Measurements from ENCODE around the gene GRK2.

GRK2 gene

GRCh38 chr11:67291481-67292381, 25.5 kb downstream of the GRK2 start:
- Histone ChIP-seq H3K4me1 (ENCODE audit: control insufficient read depth, insufficient read depth, low read length) (peaks cover 34% of the 10 kb centered on the region), H3K9ac (ENCODE audit: low read length in 2 of 2) (no peak overlapping the region), H3K36me3 (ENCODE audit: control insufficient read depth in 2 of 2, insufficient read depth in 2 of 2, low read length in 2 of 2) (peaks cover 9 to 10% of the 10 kb centered on the region in 2 donors), H3K27me3 (ENCODE audit: control insufficient read depth in 1 of 2, insufficient read depth in 2 of 2, low read length in 2 of 2) (no peaks in the 10 kb centered on the region), H3K9me3 (ENCODE audit: control insufficient read depth in 2 of 2, low read length in 2 of 2) (peaks cover 0 to 6% of the 10 kb centered on the region in 2 donors), H3K4me3 (ENCODE audit: low read length in 2 of 2) (no peak overlapping the region), H3K27ac (ENCODE audit: low read length) (no peak overlapping the region)

GRCh38 chr11:67292671-67293070, 26.4 kb downstream of the GRK2 start:
- H3K27me3 ChIP-seq (ENCODE audit: control insufficient read depth in 1 of 2, insufficient read depth in 2 of 2, low read length in 2 of 2): no peaks in the 10 kb centered on the region
- H3K4me1 ChIP-seq (ENCODE audit: control insufficient read depth, insufficient read depth, low read length): peaks cover 24% of the 10 kb centered on the region
- H3K4me3 ChIP-seq (ENCODE audit: low read length in 2 of 2): no peak overlapping the region
- H3K9ac ChIP-seq (ENCODE audit: low read length in 2 of 2): no peak overlapping the region
- no peak overlapping the region for H3K27ac ChIP-seq (ENCODE audit: low read length)
- peaks cover 9 to 10% of the 10 kb centered on the region in 2 donors for H3K36me3 ChIP-seq (ENCODE audit: control insufficient read depth in 2 of 2, insufficient read depth in 2 of 2, low read length in 2 of 2)
- H3K9me3 ChIP-seq (ENCODE audit: control insufficient read depth in 2 of 2, low read length in 2 of 2): peaks cover 0 to 6% of the 10 kb centered on the region in 2 donors

- peaks cover 9 to 10% of the 10 kb centered on the region in 2 donors for H3K36me3 ChIP-seq (ENCODE audit: control insufficient read depth in 2 of 2, insufficient read depth in 2 of 2, low read length in 2 of 2)
- H3K27ac ChIP-seq (ENCODE audit: low read length): no peak overlapping the region
Measured at GRCh38 chr11:67293090-67293489, 26.8 kb downstream of the GRK2 start.

GRCh38 chr11:67295846-67296245, 29.6 kb downstream of the GRK2 start:
- H3K27ac ChIP-seq (ENCODE audit: low read length): no peak overlapping the region
- peaks cover 0 to 6% of the 10 kb centered on the region in 2 donors for H3K9me3 ChIP-seq (ENCODE audit: control insufficient read depth in 2 of 2, low read length in 2 of 2)
- no peak overlapping the region for H3K9ac ChIP-seq (ENCODE audit: low read length in 2 of 2)
- peaks cover 22 to 32% of the 10 kb centered on the region in 2 donors for H3K36me3 ChIP-seq (ENCODE audit: control insufficient read depth in 2 of 2, insufficient read depth in 2 of 2, low read length in 2 of 2)
- H3K27me3 ChIP-seq (ENCODE audit: control insufficient read depth in 1 of 2, insufficient read depth in 2 of 2, low read length in 2 of 2): no peaks in the 10 kb centered on the region
- no peak overlapping the region for H3K4me3 ChIP-seq (ENCODE audit: low read length in 2 of 2)
- H3K4me1 ChIP-seq (ENCODE audit: control insufficient read depth, insufficient read depth, low read length): peaks cover 2% of the 10 kb centered on the region

More at GRCh38 chr11:67293090-67293489, 26.8 kb downstream of the GRK2 start:
- H3K27me3 ChIP-seq (ENCODE audit: control insufficient read depth in 1 of 2, insufficient read depth in 2 of 2, low read length in 2 of 2): no peaks in the 10 kb centered on the region
- H3K4me3 ChIP-seq (ENCODE audit: low read length in 2 of 2): no peak overlapping the region
- H3K4me1 ChIP-seq (ENCODE audit: control insufficient read depth, insufficient read depth, low read length): peaks cover 20% of the 10 kb centered on the region
- no peak overlapping the region for H3K9ac ChIP-seq (ENCODE audit: low read length in 2 of 2)
- H3K9me3 ChIP-seq (ENCODE audit: control insufficient read depth in 2 of 2, low read length in 2 of 2): peaks cover 0 to 6% of the 10 kb centered on the region in 2 donors

GRCh38 chr11:67298786-67299185, 32.5 kb downstream of the GRK2 start:
- H3K9ac ChIP-seq (ENCODE audit: low read length in 2 of 2): no peak overlapping the region
- H3K9me3 ChIP-seq (ENCODE audit: control insufficient read depth in 2 of 2, low read length in 2 of 2): peaks cover 0 to 6% of the 10 kb centered on the region in 2 donors
- no peaks in the 10 kb centered on the region for H3K27me3 ChIP-seq (ENCODE audit: control insufficient read depth in 1 of 2, insufficient read depth in 2 of 2, low read length in 2 of 2)
- H3K4me1 ChIP-seq (ENCODE audit: control insufficient read depth, insufficient read depth, low read length): peaks cover 17% of the 10 kb centered on the region
- no peak overlapping the region for H3K4me3 ChIP-seq (ENCODE audit: low read length in 2 of 2)
- H3K36me3 ChIP-seq (ENCODE audit: control insufficient read depth in 2 of 2, insufficient read depth in 2 of 2, low read length in 2 of 2): peaks cover 23 to 28% of the 10 kb centered on the region in 2 donors
- no peak overlapping the region for H3K27ac ChIP-seq (ENCODE audit: low read length)

- Histone ChIP-seq H3K4me3 (ENCODE audit: low read length in 2 of 2) (no peak overlapping the region), H3K36me3 (ENCODE audit: control insufficient read depth in 2 of 2, insufficient read depth in 2 of 2, low read length in 2 of 2) (peaks cover 23 to 28% of the 10 kb centered on the region in 2 donors), H3K4me1 (ENCODE audit: control insufficient read depth, insufficient read depth, low read length) (peaks cover 26% of the 10 kb centered on the region), H3K27me3 (ENCODE audit: control insufficient read depth in 1 of 2, insufficient read depth in 2 of 2, low read length in 2 of 2) (no peaks in the 10 kb centered on the region), H3K27ac (ENCODE audit: low read length) (no peak overlapping the region), H3K9me3 (ENCODE audit: control insufficient read depth in 2 of 2, low read length in 2 of 2) (peaks cover 0 to 6% of the 10 kb centered on the region in 2 donors), H3K9ac (ENCODE audit: low read length in 2 of 2) (no peak overlapping the region)
Measured at GRCh38 chr11:67299471-67300191, 33.4 kb downstream of the GRK2 start.

- H3K9ac ChIP-seq (ENCODE audit: low read length in 2 of 2): no peak overlapping the region
- H3K36me3 ChIP-seq (ENCODE audit: control insufficient read depth in 2 of 2, insufficient read depth in 2 of 2, low read length in 2 of 2): peaks cover 23 to 28% of the 10 kb centered on the region in 2 donors
- H3K27me3 ChIP-seq (ENCODE audit: control insufficient read depth in 1 of 2, insufficient read depth in 2 of 2, low read length in 2 of 2): no peaks in the 10 kb centered on the region
- H3K9me3 ChIP-seq (ENCODE audit: control insufficient read depth in 2 of 2, low read length in 2 of 2): peaks cover 0 to 6% of the 10 kb centered on the region in 2 donors
- no peak overlapping the region for H3K4me3 ChIP-seq (ENCODE audit: low read length in 2 of 2)
- no peak overlapping the region for H3K27ac ChIP-seq (ENCODE audit: low read length)
- peaks cover 28% of the 10 kb centered on the region for H3K4me1 ChIP-seq (ENCODE audit: control insufficient read depth, insufficient read depth, low read length)
Measured at GRCh38 chr11:67300256-67300755, 34.0 kb downstream of the GRK2 start.

- peaks cover 30% of the 10 kb centered on the region for H3K4me1 ChIP-seq (ENCODE audit: control insufficient read depth, insufficient read depth, low read length)
- H3K4me3 ChIP-seq (ENCODE audit: low read length in 2 of 2): no peak overlapping the region
- peaks cover 0 to 5% of the 10 kb centered on the region in 2 donors for H3K9me3 ChIP-seq (ENCODE audit: control insufficient read depth in 2 of 2, low read length in 2 of 2)
- no peak overlapping the region for H3K9ac ChIP-seq (ENCODE audit: low read length in 2 of 2)
- H3K27ac ChIP-seq (ENCODE audit: low read length): no peak overlapping the region
- peaks cover 23 to 25% of the 10 kb centered on the region in 2 donors for H3K36me3 ChIP-seq (ENCODE audit: control insufficient read depth in 2 of 2, insufficient read depth in 2 of 2, low read length in 2 of 2)
- H3K27me3 ChIP-seq (ENCODE audit: control insufficient read depth in 1 of 2, insufficient read depth in 2 of 2, low read length in 2 of 2): no peaks in the 10 kb centered on the region
Measured at GRCh38 chr11:67300756-67301312, 34.6 kb downstream of the GRK2 start.

GRCh38 chr11:67301313-67301921, 35.1 kb downstream of the GRK2 start:
- Histone ChIP-seq H3K4me1 (ENCODE audit: control insufficient read depth, insufficient read depth, low read length) (peaks cover 30% of the 10 kb centered on the region), H3K9me3 (ENCODE audit: control insufficient read depth in 2 of 2, low read length in 2 of 2) (no peaks in the 10 kb centered on the region), H3K9ac (ENCODE audit: low read length in 2 of 2) (no peak overlapping the region), H3K36me3 (ENCODE audit: control insufficient read depth in 2 of 2, insufficient read depth in 2 of 2, low read length in 2 of 2) (peaks cover 23% of the 10 kb centered on the region in 2 donors), H3K27ac (ENCODE audit: low read length) (no peak overlapping the region), H3K4me3 (ENCODE audit: low read length in 2 of 2) (no peak overlapping the region), H3K27me3 (ENCODE audit: control insufficient read depth in 1 of 2, insufficient read depth in 2 of 2, low read length in 2 of 2) (no peaks in the 10 kb centered on the region)

GRCh38 chr11:67301951-67302516, 35.8 kb downstream of the GRK2 start:
- Histone ChIP-seq H3K4me1 (ENCODE audit: control insufficient read depth, insufficient read depth, low read length) (peaks cover 30% of the 10 kb centered on the region), H3K27ac (ENCODE audit: low read length) (no peak overlapping the region), H3K9ac (ENCODE audit: low read length in 2 of 2) (no peak overlapping the region), H3K27me3 (ENCODE audit: control insufficient read depth in 1 of 2, insufficient read depth in 2 of 2, low read length in 2 of 2) (no peaks in the 10 kb centered on the region), H3K36me3 (ENCODE audit: control insufficient read depth in 2 of 2, insufficient read depth in 2 of 2, low read length in 2 of 2) (peaks cover 23% of the 10 kb centered on the region in 2 donors), H3K4me3 (ENCODE audit: low read length in 2 of 2) (no peak overlapping the region), H3K9me3 (ENCODE audit: control insufficient read depth in 2 of 2, low read length in 2 of 2) (no peaks in the 10 kb centered on the region)
